Right ventricle myocardium inferior (tissue), 1 donor: ENCODE data around the gene SCAMP4. TPM values are rescaled to one million over a fixed set of nuclear protein-coding genes. Genes with fewer than 3 reads are reported as not detected.
A peak's percentile ranks its signal among the peaks of the same experiment; 100 is the strongest.

Experiments
- ATAC-seq: fragments of 200-7000 bp; cut with Tn5 transposase; one replicate; pipeline ENCODE4 v1.9.1; 2020; ENCODE audit warnings: mild to moderate bottlenecking, moderate library complexity
- DNase-seq: peaks from one replicate; pipeline ENCODE4 v3.0.0; 2021; ENCODE audit errors: missing footprints
- intact Hi-C: fragments of 100-400 bp; cut with DNase I; formaldehyde crosslinking; loops from one replicate; pipeline ENCODE4 v1.11.0; 2022
- total RNA-seq: library from RNA; stranded (reverse); fragmentation: NEBNext Ultra II Directional; extraction: Animal tissue kit (Norgen Biotek cat#: 25700); gene quantifications from one replicate; pipeline ENCODE4 v1.2.1, GENCODE V29; 2021
- donor health status: DM: no; HTN: yes; CAD: no; lungs with severe emphysema.

The SCAMP4 gene
- total RNA-seq, 1 donor from 2014 or later, result 17.9 TPM

GRCh38 chr19:1907563-1908363, 2.6 kb downstream of the SCAMP4 start:
- DNase-seq, result no peak
- no peak for ATAC-seq
- intact Hi-C loops, result no loop called here

DNA sequence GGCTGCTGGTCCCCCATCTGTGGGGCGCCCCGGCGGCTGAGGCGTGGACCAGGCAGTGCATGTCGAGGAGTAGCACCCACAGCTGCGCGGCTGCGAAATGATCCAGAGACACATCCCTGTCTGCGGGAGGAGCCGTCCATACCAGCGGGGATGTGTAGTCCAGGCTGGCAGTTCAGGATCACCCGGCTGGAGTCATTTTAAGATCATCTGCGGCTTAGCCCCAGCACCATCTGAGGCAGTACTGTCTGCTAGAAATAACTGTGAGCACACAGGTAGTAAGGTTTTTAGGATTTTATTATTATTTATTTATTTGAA, 3.1 kb downstream of the SCAMP4 start:
- DNase-seq (no peak), ATAC-seq (no peak)
- intact Hi-C loops, result no loop called here

GRCh38 chr19:1909761-1910080, 4.5 kb downstream of the SCAMP4 start:
- ATAC-seq (no peak), DNase-seq (no peak)
- intact Hi-C loops, result no loop called here

GRCh38 chr19:1910177-1910576, 5.0 kb downstream of the SCAMP4 start:
- ATAC-seq, result no peak
- intact Hi-C loops, result no loop called here

GRCh38 chr19:1911098-1911497, 5.9 kb downstream of the SCAMP4 start:
- DNase-seq (no peak), ATAC-seq (no peak)
- intact Hi-C loops, result no loop called here

More at GRCh38 chr19:1910177-1910576, 5.0 kb downstream of the SCAMP4 start:
- peak; percentile 48 for DNase-seq

DNA sequence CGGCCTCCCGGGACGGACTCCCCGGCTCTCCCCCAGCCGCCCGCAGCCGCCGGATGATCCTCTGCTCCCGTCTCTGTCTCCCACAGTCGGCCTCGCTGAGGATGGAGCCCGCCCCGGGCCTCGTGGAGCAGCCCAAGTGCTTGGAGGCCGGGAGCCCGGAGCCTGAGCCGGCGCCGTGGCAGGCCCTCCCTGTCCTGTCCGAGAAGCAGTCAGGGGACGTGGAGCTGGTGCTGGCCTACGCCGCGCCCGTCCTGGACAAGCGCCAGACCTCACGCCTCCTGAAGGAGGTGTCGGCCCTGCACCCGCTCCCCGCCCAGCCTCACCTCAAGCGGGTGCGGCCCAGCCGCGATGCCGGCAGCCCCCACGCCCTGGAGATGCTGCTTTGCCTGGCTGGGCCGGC, 6.8 kb downstream of the SCAMP4 start:
- intact Hi-C loops, result no loop called here
- no peak for DNase-seq
- no peak for ATAC-seq

DNA sequence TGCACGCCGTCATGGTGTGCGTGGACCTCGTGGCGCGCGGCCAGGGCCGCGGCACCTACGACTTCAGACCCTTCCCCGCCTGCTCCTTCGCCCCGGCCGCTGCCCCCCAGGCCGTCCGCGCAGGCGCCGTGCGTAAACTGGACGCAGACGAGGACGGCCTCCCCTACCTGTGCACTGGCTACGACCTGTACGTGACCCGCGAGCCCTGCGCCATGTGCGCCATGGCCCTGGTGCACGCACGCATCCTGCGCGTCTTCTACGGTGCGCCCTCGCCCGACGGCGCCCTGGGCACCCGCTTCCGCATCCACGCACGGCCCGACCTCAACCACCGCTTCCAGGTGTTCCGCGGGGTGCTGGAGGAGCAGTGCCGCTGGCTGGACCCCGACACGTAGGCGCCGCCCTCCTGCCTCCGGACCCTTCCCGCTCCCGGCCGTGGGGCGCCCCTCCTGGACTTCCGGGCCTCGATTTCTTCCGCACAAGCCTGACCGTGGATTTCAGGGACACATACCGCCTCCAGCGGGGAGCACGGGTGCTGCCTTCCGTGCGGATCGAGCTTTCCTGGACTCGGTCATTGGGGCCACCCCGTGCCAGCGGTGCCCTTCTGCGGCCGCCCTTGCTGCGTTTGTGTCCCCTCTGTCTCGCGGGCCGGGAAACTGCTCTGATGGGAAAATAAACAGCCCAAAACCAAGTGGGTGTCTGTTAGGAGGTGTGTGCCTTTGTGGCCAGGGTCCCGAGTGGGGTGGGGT, 7.7 kb downstream of the SCAMP4 start:
- intact Hi-C loops, result no loop called here
- DNase-seq (peak; percentile 50), ATAC-seq (no peak)

DNA sequence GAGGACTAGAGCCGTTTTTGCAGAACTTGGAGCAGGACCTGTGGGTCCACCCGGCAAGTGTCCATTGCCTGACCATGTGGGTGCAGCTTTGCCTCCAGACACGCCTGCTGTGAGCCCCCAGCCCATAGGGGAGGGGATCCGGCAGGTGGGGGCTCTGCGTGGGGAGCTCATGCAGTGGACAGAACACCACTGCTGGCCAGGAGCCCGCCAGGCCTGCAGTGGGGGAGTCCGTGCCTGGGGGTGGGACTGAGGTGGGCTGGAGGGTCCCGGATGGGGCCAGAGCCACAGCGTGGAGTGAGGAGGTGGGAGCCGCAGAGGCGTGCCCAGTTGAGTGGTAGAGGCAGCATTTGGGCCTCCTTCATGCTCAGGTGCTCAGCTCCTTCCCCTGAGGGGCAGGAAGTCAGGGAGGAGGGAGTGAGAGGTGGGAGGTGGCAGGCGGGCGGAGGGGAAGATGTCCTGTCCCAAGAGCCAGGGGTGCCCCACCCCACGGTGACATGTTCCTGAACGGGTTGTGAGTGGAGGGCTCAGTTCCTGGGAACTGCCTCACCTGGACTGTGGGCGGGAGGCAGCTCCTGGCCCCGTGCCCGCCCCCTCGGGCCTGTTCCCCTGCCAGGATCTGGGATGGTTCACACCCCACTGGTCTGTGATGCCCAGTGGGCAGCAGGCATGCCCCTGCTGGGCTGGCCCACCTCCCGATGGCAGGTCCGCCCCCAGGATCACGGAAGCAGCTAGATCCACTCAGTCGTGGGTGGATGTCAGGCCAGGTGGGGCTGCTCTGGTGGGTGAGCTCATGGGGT, 8.8 kb downstream of the SCAMP4 start:
- DNase-seq (no peak), ATAC-seq (no peak)
- intact Hi-C loops, result no loop called here

DNA sequence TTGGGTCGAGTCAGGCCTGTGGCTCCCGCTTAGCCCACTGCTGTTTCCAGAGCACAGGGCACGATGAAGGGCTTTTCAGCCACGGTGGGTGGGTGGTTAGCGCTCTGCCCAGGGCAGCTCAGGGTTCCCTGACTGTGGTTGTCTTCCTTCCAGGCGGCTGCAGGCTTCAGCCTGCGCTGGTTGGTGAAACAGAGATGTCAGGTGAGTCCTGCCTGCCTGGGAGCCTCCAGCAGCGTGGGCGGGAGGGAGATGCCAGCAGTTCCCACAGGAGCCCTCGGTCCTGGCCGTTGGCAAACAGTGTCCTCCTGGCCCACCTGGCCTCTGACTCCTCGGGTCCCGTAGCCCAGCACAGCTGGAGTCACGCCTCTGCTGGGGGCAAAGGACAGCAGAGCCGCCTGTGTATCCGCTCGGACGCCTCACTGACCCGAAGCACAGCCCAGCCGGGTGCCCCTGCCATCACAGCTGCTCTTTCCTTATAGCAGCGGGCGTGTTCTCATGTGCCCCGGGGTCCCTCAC, 9.7 kb downstream of the SCAMP4 start:
- no peak for ATAC-seq
- intact Hi-C loops, result no loop called here
- DNase-seq, result no peak

GRCh38 chr19:1917146-1917545, 11.9 kb downstream of the SCAMP4 start:
- DNase-seq, result no peak
- ATAC-seq, result no peak
- intact Hi-C loops, result no loop called here

GRCh38 chr19:1917926-1918325, 12.7 kb downstream of the SCAMP4 start:
- intact Hi-C loops, result no loop called here
- ATAC-seq, result no peak
- DNase-seq, result no peak

- ATAC-seq (no peak), DNase-seq (no peak)
- intact Hi-C loops, result no loop called here
Measured at GRCh38 chr19:1918975-1919374, 13.8 kb downstream of the SCAMP4 start.

- intact Hi-C loops, result no loop called here
- ATAC-seq, result no peak
- no peak for DNase-seq
Measured at GRCh38 chr19:1920644-1921043, 15.4 kb downstream of the SCAMP4 start.

- DNase-seq, result no peak
- intact Hi-C loops, result no loop called here
- ATAC-seq, result no peak
Measured at GRCh38 chr19:1921326-1921725, 16.1 kb downstream of the SCAMP4 start.

GRCh38 chr19:1921825-1922224, 16.6 kb downstream of the SCAMP4 start:
- DNase-seq, result no peak
- intact Hi-C loops, result no loop called here
- no peak for ATAC-seq

DNA sequence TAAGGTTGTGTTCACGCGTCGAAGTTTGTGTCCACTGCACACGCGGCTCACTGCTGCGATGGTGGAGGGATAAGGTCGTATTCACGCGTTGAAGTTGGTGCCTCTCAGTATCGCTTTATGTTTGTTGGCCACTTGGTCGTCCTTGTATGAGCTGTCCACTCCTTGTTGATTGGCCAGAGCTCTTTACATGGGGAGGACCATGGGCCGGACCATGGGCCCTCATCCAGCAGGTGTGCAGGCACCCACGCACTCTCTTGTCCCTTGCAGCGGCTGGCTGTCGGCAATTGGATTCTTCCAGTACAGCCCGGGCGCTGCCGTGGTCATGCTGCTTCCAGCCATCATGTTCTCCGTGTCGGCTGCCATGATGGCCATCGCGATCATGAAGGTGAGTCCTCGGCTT, 17.6 kb downstream of the SCAMP4 start:
- DNase-seq (peak; percentile 64), ATAC-seq (no peak)
- intact Hi-C loops, result no loop called here

DNA sequence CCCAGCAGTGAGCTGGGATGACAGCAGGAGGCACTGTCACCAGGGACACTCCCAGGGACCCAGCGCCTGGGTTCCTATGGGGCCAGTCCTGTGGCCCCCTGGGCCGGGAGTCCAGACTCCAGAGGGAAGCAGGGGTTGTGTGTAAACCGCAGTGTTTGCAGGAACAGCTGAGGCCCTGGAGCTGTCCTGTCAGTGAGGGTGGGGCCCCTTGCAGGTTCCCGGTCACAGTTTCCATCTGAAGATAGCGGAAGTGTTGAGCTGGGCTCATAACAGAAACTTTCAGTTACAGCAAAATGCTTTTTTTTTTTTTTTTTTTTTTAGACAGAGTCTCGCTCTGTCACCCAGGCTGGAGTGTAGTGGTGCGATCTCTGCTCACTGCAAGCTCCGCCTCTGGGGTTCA, 18.1 kb downstream of the SCAMP4 start:
- ATAC-seq (peak; percentile 42), DNase-seq (peak; percentile 68)
- intact Hi-C loops, result no loop called here

GRCh38 chr19:1924320-1924961, 19.2 kb downstream of the SCAMP4 start:
- ATAC-seq (no peak), DNase-seq (no peak)
- intact Hi-C loops, result no loop called here

GRCh38 chr19:1925544-1925943, 20.3 kb downstream of the SCAMP4 start:
- DNase-seq, result no peak
- intact Hi-C loops, result no loop called here
- no peak for ATAC-seq
